Activated effector memory CD4-positive, alpha-beta T cell treated with Interleukin-2 at 50 U/mL for 16 hours (primary cell): Measurements from ENCODE around the gene ABLIM2.

ENCODE experiments used
- DNase-seq: peaks from one replicate; pipeline ENCODE4 v3.0.0-alpha.2; 2020

The ABLIM2 gene

GRCh38 chr4:8038083-8038482 lies 120.5 kb downstream of the ABLIM2 start:
- DNase-seq = no peak

- DNase-seq = no peak
These were observed 121.4 kb downstream of the ABLIM2 start for GRCh38 chr4:8037150-8037769.

- DNase-seq = no peak
These were observed 123.2 kb downstream of the ABLIM2 start for GRCh38 chr4:8035371-8035780.

- no peak for DNase-seq
These were observed 124.6 kb downstream of the ABLIM2 start for GRCh38 chr4:8033829-8034528.

- no peak for DNase-seq
These were observed 125.4 kb downstream of the ABLIM2 start for GRCh38 chr4:8033067-8033755.

GRCh38 chr4:8032381-8032780 lies 126.2 kb downstream of the ABLIM2 start:
- DNase-seq = no peak

- no peak for DNase-seq
These were observed 128.4 kb downstream of the ABLIM2 start for GRCh38 chr4:8030121-8030781.

GRCh38 chr4:8029689-8030088 lies 128.9 kb downstream of the ABLIM2 start:
- DNase-seq = no peak

- DNase-seq = no peak
These were observed 129.6 kb downstream of the ABLIM2 start for GRCh38 chr4:8028884-8029568.

- no peak for DNase-seq
These were observed 130.2 kb downstream of the ABLIM2 start for GRCh38 chr4:8028368-8028767.

- no peak for DNase-seq
These were observed 132.2 kb downstream of the ABLIM2 start for GRCh38 chr4:8026453-8026852.

GRCh38 chr4:8025668-8026067 lies 132.9 kb downstream of the ABLIM2 start:
- no peak for DNase-seq

GRCh38 chr4:8024073-8024786 lies 134.4 kb downstream of the ABLIM2 start:
- DNase-seq = no peak

GRCh38 chr4:8023696-8024033 lies 134.9 kb downstream of the ABLIM2 start:
- DNase-seq = no peak

- DNase-seq = no peak
These were observed 135.6 kb downstream of the ABLIM2 start for GRCh38 chr4:8022767-8023695.

GRCh38 chr4:8021796-8022195 lies 136.8 kb downstream of the ABLIM2 start:
- no peak for DNase-seq

- no peak for DNase-seq
These were observed 138.9 kb downstream of the ABLIM2 start for GRCh38 chr4:8019396-8020365.

- DNase-seq = no peak
These were observed 142.1 kb downstream of the ABLIM2 start for GRCh38 chr4:8016527-8016926.

GRCh38 chr4:8015512-8015911 lies 143.1 kb downstream of the ABLIM2 start:
- no peak for DNase-seq
